ENCODE results near the gene TLL1.

The TLL1 gene

DNA sequence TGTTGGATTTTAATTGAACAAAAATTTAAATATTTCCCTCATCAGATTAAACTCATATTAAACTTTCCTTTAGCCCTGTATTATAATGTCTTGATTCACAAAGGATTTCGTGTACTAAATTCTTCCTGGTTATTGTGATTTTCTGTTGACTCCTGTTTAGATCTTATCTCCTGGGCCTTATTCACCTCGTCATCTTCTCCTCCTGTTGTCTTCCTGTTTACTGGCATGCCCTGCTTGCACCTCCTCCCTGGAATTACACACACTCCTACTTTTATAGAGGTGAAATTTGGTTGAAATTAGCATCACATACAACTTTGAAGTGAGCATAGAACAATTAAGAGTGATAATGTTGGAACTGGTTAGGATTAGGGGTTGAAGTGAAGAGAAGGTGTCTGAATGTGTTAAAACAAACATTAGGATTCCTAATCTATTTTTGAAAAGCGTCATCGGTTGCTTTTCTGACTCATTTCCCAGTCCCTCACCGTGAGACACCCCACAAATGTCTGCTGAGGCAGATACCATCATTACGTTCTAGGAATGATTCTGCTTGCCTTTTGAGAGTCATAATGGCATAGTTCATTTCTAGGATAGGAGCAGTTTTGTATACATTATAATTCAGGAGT lies 32.5 kb downstream of the TLL1 start:
- Histone ChIP-seq H3K27me3 (ENCODE audit: insufficient read depth, low read length) (no peaks in the 10 kb centered on the region), H3K4me3 (ENCODE audit: low read length) (no peak overlapping the region), H3K9me3 (ENCODE audit: insufficient read depth, low read depth, low read length) (no peaks in the 10 kb centered on the region), H3K4me1 (ENCODE audit: insufficient read depth, low read length) (no peaks in the 10 kb centered on the region), H3K9ac (ENCODE audit: low read depth, low read length) (no peak overlapping the region), H3K27ac (ENCODE audit: low read depth, low read length) (no peak overlapping the region), H3K36me3 (ENCODE audit: insufficient read depth, low read length) (no peaks in the 10 kb centered on the region)
- 82% methylated on average over 6 of the region's 6 CpGs for WGBS

DNA sequence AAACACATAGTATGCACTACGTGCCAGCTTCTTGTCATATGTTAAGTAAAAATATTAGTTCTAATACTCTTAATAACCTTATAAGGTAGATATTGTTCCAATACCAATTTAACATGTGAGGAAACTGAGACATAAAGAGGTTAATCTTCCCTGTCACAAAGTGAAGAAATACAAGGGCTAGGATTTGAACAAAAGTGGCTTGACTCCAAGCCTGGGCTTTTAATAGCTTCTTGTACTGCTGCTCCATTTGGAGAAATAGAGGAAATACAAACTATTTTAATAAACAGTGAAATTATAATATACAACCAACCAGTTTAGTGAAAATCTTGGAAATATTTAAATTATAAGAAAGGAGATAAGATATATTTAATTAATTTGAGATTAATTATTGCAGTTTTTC lies 33.2 kb downstream of the TLL1 start:
- Histone ChIP-seq H3K4me1 (ENCODE audit: insufficient read depth, low read length) (no peaks in the 10 kb centered on the region), H3K27me3 (ENCODE audit: insufficient read depth, low read length) (no peaks in the 10 kb centered on the region), H3K27ac (ENCODE audit: low read depth, low read length) (no peak overlapping the region), H3K9me3 (ENCODE audit: insufficient read depth, low read depth, low read length) (no peaks in the 10 kb centered on the region), H3K9ac (ENCODE audit: low read depth, low read length) (no peak overlapping the region), H3K36me3 (ENCODE audit: insufficient read depth, low read length) (no peaks in the 10 kb centered on the region), H3K4me3 (ENCODE audit: low read length) (no peak overlapping the region)
- WGBS, result no CpG with 5 or more reads among the region's 1 CpG

- 94% methylated on average over 2 of the region's 2 CpGs for WGBS
These were observed 36.9 kb downstream of the TLL1 start for GRCh38 chr4:165909947-165910346.

DNA sequence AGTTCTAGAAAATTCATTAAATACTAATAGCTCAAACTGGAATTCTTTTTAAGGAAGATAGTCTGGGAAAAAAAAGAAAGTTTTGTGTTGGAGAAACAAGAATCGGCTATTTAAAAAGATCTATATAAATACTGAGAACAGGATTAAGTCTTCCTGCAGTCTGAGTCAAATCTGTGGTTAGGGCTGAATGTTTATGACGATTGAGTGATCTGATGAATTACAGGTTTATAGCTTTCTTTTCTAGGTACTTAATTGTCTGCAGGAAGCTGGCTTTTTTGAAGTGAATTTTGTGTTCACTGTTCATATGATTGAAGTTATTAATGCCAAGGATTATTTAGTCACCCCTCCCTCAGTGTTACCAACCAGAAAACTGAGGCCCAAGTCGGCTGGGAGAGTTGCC lies 42.2 kb downstream of the TLL1 start:
- 74% methylated on average over 3 of the region's 3 CpGs for WGBS
- Histone ChIP-seq H3K4me1 (ENCODE audit: insufficient read depth, low read length) (no peaks in the 10 kb centered on the region), H3K4me3 (ENCODE audit: low read length) (no peak overlapping the region), H3K9me3 (ENCODE audit: insufficient read depth, low read depth, low read length) (no peaks in the 10 kb centered on the region), H3K27me3 (ENCODE audit: insufficient read depth, low read length) (no peaks in the 10 kb centered on the region), H3K27ac (ENCODE audit: low read depth, low read length) (no peak overlapping the region), H3K36me3 (ENCODE audit: insufficient read depth, low read length) (no peaks in the 10 kb centered on the region), H3K9ac (ENCODE audit: low read depth, low read length) (no peak overlapping the region)

More at GRCh38 chr4:165909947-165910346, 36.9 kb downstream of the TLL1 start:
- Histone ChIP-seq H3K4me1 (ENCODE audit: insufficient read depth, low read length) (no peaks in the 10 kb centered on the region), H3K27ac (ENCODE audit: low read depth, low read length) (no peak overlapping the region), H3K4me3 (ENCODE audit: low read length) (no peak overlapping the region), H3K9ac (ENCODE audit: low read depth, low read length) (no peak overlapping the region), H3K36me3 (ENCODE audit: insufficient read depth, low read length) (no peaks in the 10 kb centered on the region), H3K9me3 (ENCODE audit: insufficient read depth, low read depth, low read length) (no peaks in the 10 kb centered on the region), H3K27me3 (ENCODE audit: insufficient read depth, low read length) (no peaks in the 10 kb centered on the region)

DNA sequence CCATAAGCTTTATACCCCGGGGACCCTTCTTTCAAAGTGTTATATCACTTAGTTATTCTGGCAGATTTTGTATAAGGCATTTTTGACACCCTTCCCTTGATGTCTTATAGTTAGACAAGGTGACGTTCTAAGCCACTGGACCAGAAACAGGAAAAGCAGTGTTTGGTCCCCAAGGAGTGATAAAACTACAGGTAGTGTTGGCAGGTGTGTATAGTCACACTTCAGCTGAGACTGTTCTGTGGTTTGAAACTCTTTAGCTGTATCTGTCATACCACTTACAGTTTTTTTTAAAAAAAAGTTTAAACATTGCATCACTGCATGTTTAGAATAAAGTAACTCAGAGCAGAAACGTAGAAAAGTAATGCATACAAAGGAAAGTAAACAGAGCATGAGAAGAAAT lies 48.5 kb downstream of the TLL1 start:
- H3K9ac ChIP-seq (ENCODE audit: low read depth, low read length), result no peak overlapping the region
- no peak overlapping the region for H3K4me3 ChIP-seq (ENCODE audit: low read length)
- H3K27me3 ChIP-seq (ENCODE audit: insufficient read depth, low read length), result no peaks in the 10 kb centered on the region
- no peaks in the 10 kb centered on the region for H3K36me3 ChIP-seq (ENCODE audit: insufficient read depth, low read length)
- WGBS, result 93% methylated on average over 3 of the region's 3 CpGs
- H3K27ac ChIP-seq (ENCODE audit: low read depth, low read length), result no peak overlapping the region
- no peaks in the 10 kb centered on the region for H3K9me3 ChIP-seq (ENCODE audit: insufficient read depth, low read depth, low read length)
- H3K4me1 ChIP-seq (ENCODE audit: insufficient read depth, low read length), result no peaks in the 10 kb centered on the region

DNA sequence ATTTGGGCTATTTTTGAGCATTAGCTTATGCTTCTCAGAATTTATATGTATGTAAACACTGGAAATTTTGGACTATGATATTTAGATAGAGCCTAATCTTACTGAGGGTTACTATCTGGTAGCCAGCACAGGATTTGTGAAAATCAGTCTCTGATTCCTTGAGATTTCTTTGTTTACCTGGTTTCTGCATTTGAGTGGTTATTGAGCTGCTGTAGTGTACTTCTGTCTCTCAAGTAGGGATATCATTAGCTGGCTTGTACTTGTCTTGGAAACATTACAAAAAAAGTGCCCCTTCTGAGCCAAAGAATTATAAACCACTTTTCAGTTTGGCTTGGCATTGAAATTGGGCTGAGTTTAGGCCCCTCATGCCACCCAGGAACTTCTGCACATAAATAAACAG lies 49.7 kb downstream of the TLL1 start:
- no peaks in the 10 kb centered on the region for H3K9me3 ChIP-seq (ENCODE audit: insufficient read depth, low read depth, low read length)
- H3K9ac ChIP-seq (ENCODE audit: low read depth, low read length), result no peak overlapping the region
- H3K36me3 ChIP-seq (ENCODE audit: insufficient read depth, low read length), result no peaks in the 10 kb centered on the region
- H3K4me3 ChIP-seq (ENCODE audit: low read length), result no peak overlapping the region
- H3K4me1 ChIP-seq (ENCODE audit: insufficient read depth, low read length), result no peaks in the 10 kb centered on the region
- no peaks in the 10 kb centered on the region for H3K27me3 ChIP-seq (ENCODE audit: insufficient read depth, low read length)
- no peak overlapping the region for H3K27ac ChIP-seq (ENCODE audit: low read depth, low read length)

DNA sequence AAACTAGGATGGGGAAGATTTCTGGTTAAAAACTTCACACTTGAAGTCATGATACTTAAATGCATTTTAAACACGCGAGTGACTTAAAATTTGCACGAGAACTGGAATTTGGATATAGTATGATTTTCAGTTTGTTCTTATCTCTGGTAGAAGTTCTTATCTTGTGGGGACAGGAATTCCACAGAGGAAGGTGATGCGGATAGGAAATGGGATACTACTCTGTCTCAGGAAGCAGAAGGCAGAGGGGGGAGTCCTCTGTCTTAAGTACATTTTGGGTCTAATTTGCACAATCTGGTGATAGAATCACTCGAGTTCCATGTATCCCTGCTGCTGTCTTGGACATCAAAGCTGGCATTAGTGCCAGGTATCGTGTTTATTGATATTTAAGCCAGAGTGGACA lies 53.3 kb downstream of the TLL1 start:
- 93% methylated on average over 6 of the region's 6 CpGs for WGBS
- no peak overlapping the region for H3K27ac ChIP-seq (ENCODE audit: low read depth, low read length)
- H3K9ac ChIP-seq (ENCODE audit: low read depth, low read length), result no peak overlapping the region
- H3K9me3 ChIP-seq (ENCODE audit: insufficient read depth, low read depth, low read length), result no peaks in the 10 kb centered on the region
- H3K27me3 ChIP-seq (ENCODE audit: insufficient read depth, low read length), result no peaks in the 10 kb centered on the region
- H3K4me3 ChIP-seq (ENCODE audit: low read length), result no peak overlapping the region
- H3K4me1 ChIP-seq (ENCODE audit: insufficient read depth, low read length), result peaks cover 14% of the 10 kb centered on the region
- no peaks in the 10 kb centered on the region for H3K36me3 ChIP-seq (ENCODE audit: insufficient read depth, low read length)

- no peak overlapping the region for H3K27ac ChIP-seq (ENCODE audit: low read depth, low read length)
- no peaks in the 10 kb centered on the region for H3K9me3 ChIP-seq (ENCODE audit: insufficient read depth, low read depth, low read length)
- H3K9ac ChIP-seq (ENCODE audit: low read depth, low read length), result no peak overlapping the region
- WGBS, result 95% methylated on average over 3 of the region's 3 CpGs
- H3K4me1 ChIP-seq (ENCODE audit: insufficient read depth, low read length), result peaks cover 19% of the 10 kb centered on the region
- no peaks in the 10 kb centered on the region for H3K27me3 ChIP-seq (ENCODE audit: insufficient read depth, low read length)
- H3K4me3 ChIP-seq (ENCODE audit: low read length), result no peak overlapping the region
- no peaks in the 10 kb centered on the region for H3K36me3 ChIP-seq (ENCODE audit: insufficient read depth, low read length)
These were observed 54.3 kb downstream of the TLL1 start for GRCh38 chr4:165927366-165927765.

GRCh38 chr4:165927815-165928214 lies 54.8 kb downstream of the TLL1 start:
- no peak overlapping the region for H3K4me3 ChIP-seq (ENCODE audit: low read length)
- WGBS, result 95% methylated on average over 3 of the region's 3 CpGs
- no peaks in the 10 kb centered on the region for H3K36me3 ChIP-seq (ENCODE audit: insufficient read depth, low read length)
- no peaks in the 10 kb centered on the region for H3K27me3 ChIP-seq (ENCODE audit: insufficient read depth, low read length)
- H3K9me3 ChIP-seq (ENCODE audit: insufficient read depth, low read depth, low read length), result no peaks in the 10 kb centered on the region
- no peak overlapping the region for H3K27ac ChIP-seq (ENCODE audit: low read depth, low read length)
- no peak overlapping the region for H3K9ac ChIP-seq (ENCODE audit: low read depth, low read length)
- peaks cover 19% of the 10 kb centered on the region for H3K4me1 ChIP-seq (ENCODE audit: insufficient read depth, low read length)

- Histone ChIP-seq H3K36me3 (ENCODE audit: insufficient read depth, low read length) (no peaks in the 10 kb centered on the region), H3K9ac (ENCODE audit: low read depth, low read length) (no peak overlapping the region), H3K27me3 (ENCODE audit: insufficient read depth, low read length) (no peaks in the 10 kb centered on the region), H3K4me3 (ENCODE audit: low read length) (no peak overlapping the region), H3K4me1 (ENCODE audit: insufficient read depth, low read length) (peaks cover 19% of the 10 kb centered on the region), H3K27ac (ENCODE audit: low read depth, low read length) (no peak overlapping the region), H3K9me3 (ENCODE audit: insufficient read depth, low read depth, low read length) (no peaks in the 10 kb centered on the region)
- WGBS, result 100% methylated on average over 2 of the region's 2 CpGs
These were observed 55.6 kb downstream of the TLL1 start for GRCh38 chr4:165928601-165929000.

GRCh38 chr4:165929662-165930061 lies 56.6 kb downstream of the TLL1 start:
- no peak overlapping the region for H3K9ac ChIP-seq (ENCODE audit: low read depth, low read length)
- H3K4me3 ChIP-seq (ENCODE audit: low read length), result no peak overlapping the region
- no peak overlapping the region for H3K27ac ChIP-seq (ENCODE audit: low read depth, low read length)
- no peaks in the 10 kb centered on the region for H3K27me3 ChIP-seq (ENCODE audit: insufficient read depth, low read length)
- H3K4me1 ChIP-seq (ENCODE audit: insufficient read depth, low read length), result peaks cover 19% of the 10 kb centered on the region
- 97% methylated on average over 1 of the region's 2 CpGs for WGBS
- H3K9me3 ChIP-seq (ENCODE audit: insufficient read depth, low read depth, low read length), result no peaks in the 10 kb centered on the region
- no peaks in the 10 kb centered on the region for H3K36me3 ChIP-seq (ENCODE audit: insufficient read depth, low read length)

DNA sequence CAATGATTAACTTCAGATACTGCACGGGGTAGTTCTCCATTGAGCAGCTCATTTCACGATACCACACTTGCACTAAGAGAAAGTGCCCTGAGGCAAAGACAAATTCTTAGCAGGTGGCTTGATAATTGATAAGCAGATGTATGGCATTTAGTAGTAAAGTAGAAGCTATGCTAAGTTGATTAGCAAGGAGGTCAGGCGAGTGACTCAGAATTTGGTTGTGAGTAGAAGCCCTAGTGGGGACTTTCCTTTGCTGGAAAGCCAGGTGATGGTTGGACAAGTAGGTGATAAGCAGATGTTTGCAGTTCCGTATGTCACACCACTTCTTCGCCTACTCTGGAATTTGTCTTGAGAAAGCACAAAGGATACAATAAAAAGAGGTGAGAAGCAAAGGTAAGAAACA lies 58.7 kb downstream of the TLL1 start:
- Histone ChIP-seq H3K36me3 (ENCODE audit: insufficient read depth, low read length) (no peaks in the 10 kb centered on the region), H3K9ac (ENCODE audit: low read depth, low read length) (no peak overlapping the region), H3K27ac (ENCODE audit: low read depth, low read length) (no peak overlapping the region), H3K4me3 (ENCODE audit: low read length) (no peak overlapping the region), H3K4me1 (ENCODE audit: insufficient read depth, low read length) (peaks cover 19% of the 10 kb centered on the region), H3K9me3 (ENCODE audit: insufficient read depth, low read depth, low read length) (no peaks in the 10 kb centered on the region), H3K27me3 (ENCODE audit: insufficient read depth, low read length) (no peaks in the 10 kb centered on the region)
- 90% methylated on average over 5 of the region's 5 CpGs for WGBS
